GM23338 (cell line): ENCODE data around the gene TNS3.
"Not testable (repeated sequence)": the region's sequence is repeated elsewhere in the genome, so short reads cannot be mapped to it uniquely, and the experiment has no call there.

Experiments
- CREB1 ChIP-seq: fragments of 250-450 bp; sonication (Bioruptor Pico); IDR thresholded peaks from 2 replicates; pipeline ENCODE4 v1.5.0; 2020; ENCODE audit warnings: low read depth, mild to moderate bottlenecking, moderate library complexity
- CTCF ChIP-seq, 2 experiments: fragments of 200-600 bp in 1 of 2; sonication (generic) in 1 of 2; conservative IDR thresholded peaks; 2 replicates each; pipeline versions ENCODE4 v1.5.1 to v1.6.1; 2016 to 2017; ENCODE audit warnings: antibody characterized with exemption in 2 of 2, low read depth in 2 of 2, mild to moderate bottlenecking in 2 of 2, moderate library complexity in 1 of 2
- EZH2 ChIP-seq: fragments of 200-600 bp; sonication (generic); IDR thresholded peaks from one replicate; pipeline ENCODE4 v1.8.0; 2017; ENCODE audit warnings: antibody characterized with exemption, mild to moderate bottlenecking, low read depth; ENCODE audit not compliant: unreplicated experiment
- EZH2phosphoT487 ChIP-seq: fragments of 200-600 bp; sonication (generic); IDR thresholded peaks from one replicate; pipeline ENCODE4 v1.8.1; 2018; ENCODE audit warnings: antibody characterized with exemption; ENCODE audit not compliant: unreplicated experiment
- JUNB ChIP-seq: IDR thresholded peaks from one replicate; pipeline ENCODE4 v1.6.1; 2016; ENCODE audit warnings: antibody characterized with exemption; ENCODE audit not compliant: unreplicated experiment
- NANOG ChIP-seq: IDR thresholded peaks from 2 replicates; pipeline ENCODE4 v1.6.1; 2016; ENCODE audit warnings: antibody characterized with exemption, borderline replicate concordance
- POLR2AphosphoS5 ChIP-seq: IDR thresholded peaks from 2 replicates; pipeline ENCODE4 v1.6.1; 2016; ENCODE audit warnings: antibody characterized with exemption, low read depth
- REST ChIP-seq: IDR thresholded peaks from one replicate; pipeline ENCODE4 v1.6.1; 2018; ENCODE audit warnings: antibody characterized with exemption; ENCODE audit not compliant: unreplicated experiment
- ZNF331 ChIP-seq: fragments of 250-450 bp; sonication (Bioruptor Pico); IDR thresholded peaks from 2 replicates; pipeline ENCODE4 v1.5.0; 2020; ENCODE audit warnings: low read depth, mild to moderate bottlenecking, moderate library complexity
- ZNF462 ChIP-seq: fragments of 250-450 bp; sonication (Bioruptor Pico); IDR thresholded peaks from 2 replicates; pipeline ENCODE4 v1.5.0; 2020; ENCODE audit warnings: mild to moderate bottlenecking, moderate library complexity

GRCh38 chr7:47441048-47441447, 140.9 kb downstream of the TNS3 start:
- not testable (repeated sequence) for TF ChIP-seq CREB1 (CRISPR knock-in tag); EZH2phosphoT487; ZNF331 (CRISPR knock-in tag); NANOG; POLR2AphosphoS5; CTCF (conservative IDR thresholded peaks at IDR 0.05; ENCODE audit: low read depth in 2 of 2); EZH2; JUNB; REST; ZNF462
